ENCODE measurements around the gene MYO5B.
"Not testable (repeated sequence)": the region's sequence is repeated elsewhere in the genome, so short reads cannot be mapped to it uniquely, and the experiment has no call there.

Gene MYO5B

DNA sequence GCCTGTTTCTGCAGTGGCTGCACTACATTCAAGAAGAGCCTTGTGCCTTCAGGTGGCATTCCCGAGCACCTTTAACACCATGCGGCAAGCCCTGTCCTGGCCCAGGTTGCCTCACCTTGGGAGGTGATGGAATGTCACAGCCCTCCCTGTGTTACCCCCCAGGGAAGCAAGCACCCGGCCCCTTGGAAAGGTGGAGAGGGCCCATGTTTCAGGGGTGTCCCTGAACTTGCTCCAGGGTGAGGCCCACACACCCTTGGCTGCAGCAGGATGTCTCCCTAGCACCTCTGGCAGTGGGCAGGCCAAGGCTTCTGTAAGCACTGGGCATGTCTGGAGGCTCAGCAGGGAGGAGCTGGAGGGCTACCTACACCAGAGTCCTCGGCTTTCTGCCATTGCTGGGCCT lies 352.3 kb downstream of the MYO5B start:
- TF ChIP-seq, protein P1, sequence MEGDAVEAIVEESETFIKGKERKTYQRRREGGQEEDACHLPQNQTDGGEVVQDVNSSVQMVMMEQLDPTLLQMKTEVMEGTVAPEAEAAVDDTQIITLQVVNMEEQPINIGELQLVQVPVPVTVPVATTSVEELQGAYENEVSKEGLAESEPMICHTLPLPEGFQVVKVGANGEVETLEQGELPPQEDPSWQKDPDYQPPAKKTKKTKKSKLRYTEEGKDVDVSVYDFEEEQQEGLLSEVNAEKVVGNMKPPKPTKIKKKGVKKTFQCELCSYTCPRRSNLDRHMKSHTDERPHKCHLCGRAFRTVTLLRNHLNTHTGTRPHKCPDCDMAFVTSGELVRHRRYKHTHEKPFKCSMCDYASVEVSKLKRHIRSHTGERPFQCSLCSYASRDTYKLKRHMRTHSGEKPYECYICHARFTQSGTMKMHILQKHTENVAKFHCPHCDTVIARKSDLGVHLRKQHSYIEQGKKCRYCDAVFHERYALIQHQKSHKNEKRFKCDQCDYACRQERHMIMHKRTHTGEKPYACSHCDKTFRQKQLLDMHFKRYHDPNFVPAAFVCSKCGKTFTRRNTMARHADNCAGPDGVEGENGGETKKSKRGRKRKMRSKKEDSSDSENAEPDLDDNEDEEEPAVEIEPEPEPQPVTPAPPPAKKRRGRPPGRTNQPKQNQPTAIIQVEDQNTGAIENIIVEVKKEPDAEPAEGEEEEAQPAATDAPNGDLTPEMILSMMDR (IDR thresholded peaks at IDR 0.05; ENCODE audit: control insufficient read depth, insufficient read depth, low read depth, low read length, missing control alignments), result no peak
- DNase-seq (ENCODE audit: low read depth), result no peak
- H3K4me3 ChIP-seq (ENCODE audit: control insufficient read depth, low read depth, low read length), result no peak overlapping the region

DNA sequence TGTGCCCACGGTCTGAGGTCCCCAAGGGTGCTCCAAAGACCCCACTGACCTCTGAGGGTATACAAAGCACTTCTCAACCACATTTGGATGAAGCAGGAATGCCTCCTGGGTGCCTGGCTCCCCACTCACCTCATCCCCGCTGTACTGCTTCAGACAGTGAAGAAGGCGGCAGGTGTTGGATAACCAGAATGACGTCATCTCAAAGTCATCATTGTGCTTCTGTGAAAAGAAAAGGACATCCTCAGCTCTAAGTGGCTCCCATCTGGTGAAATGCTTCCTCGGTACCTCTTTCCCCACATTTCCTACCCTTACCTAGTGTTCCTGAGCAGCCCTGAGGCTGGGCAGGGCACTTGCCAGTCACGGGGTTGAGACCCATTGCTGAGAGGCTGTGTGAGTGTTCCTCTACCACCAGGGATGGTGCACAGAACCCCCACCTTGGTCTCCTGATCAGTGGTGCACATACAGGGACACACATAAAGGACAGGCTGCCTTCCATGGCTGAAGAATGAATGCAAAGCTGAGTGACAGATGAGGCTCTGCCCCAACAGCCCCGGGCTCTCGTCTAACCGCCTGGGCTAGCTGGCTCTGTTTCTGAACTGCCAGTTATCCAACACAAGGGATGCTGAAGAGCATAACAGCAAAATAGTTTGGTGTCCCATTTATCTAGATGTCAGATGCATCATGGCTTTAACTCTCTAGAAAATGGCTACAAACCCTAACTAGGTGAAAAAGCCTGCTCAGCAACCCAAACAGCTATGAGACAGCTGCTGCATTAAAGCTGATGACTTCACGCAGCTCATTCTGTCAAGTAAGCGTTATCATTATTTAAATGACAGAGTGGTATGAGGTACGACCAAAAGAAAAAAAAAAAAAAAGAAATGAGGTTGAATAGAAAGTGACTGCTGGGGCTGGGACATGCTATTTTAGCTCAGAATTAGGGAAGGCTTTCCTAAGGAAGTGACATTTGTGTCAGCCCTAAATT lies 353.4 kb downstream of the MYO5B start:
- no peak overlapping the region for H3K4me3 ChIP-seq (ENCODE audit: control insufficient read depth, low read depth, low read length)
- DNase-seq (ENCODE audit: low read depth), result no peak
- TF ChIP-seq, protein P1 (IDR thresholded peaks at IDR 0.05; ENCODE audit: control insufficient read depth, insufficient read depth, low read depth, low read length, missing control alignments), result no peak

DNA sequence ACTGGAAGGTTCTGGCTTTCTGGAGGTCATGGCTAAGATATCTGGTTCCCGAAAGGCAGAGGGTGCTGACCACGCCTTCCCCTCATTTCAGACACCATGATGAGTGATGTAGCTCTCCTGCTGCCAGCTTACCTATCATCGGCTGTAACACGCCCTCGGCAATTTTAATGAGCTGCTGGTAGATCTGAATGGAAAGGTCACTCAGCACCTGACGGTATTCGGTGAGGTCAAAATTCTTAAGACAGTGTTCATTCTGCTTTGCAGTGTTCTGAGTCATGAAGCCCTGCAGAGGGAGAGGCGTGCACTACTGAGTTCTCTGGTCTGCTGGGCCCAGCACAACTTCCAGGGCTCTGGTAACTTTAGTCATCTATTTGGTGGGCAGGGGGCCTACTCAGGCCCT lies 355.9 kb downstream of the MYO5B start:
- TF ChIP-seq, protein P1 (IDR thresholded peaks at IDR 0.05; ENCODE audit: control insufficient read depth, insufficient read depth, low read depth, low read length, missing control alignments), result no peak
- no peak for DNase-seq (ENCODE audit: low read depth)

DNA sequence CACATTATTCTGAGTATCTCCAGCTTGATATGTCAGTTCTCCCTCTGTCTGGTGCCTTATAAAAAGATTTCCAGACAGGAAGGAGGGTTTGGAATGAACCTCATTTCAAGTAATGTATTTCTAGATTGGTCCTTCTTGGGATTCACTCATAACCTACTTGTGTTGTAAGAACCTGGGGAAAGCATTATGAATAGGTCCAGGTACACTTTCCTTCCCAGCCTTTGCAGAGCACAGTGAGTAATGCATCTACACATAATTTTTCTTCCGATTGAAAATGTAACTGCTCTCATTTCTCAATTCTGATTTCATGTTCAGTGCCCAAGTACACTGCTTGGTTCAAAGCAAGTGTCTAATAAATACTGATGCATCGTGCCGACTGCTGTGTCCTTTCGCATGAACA lies 356.6 kb downstream of the MYO5B start:
- DNase-seq (ENCODE audit: low read depth), result no peak
- no peak overlapping the region for H3K4me3 ChIP-seq (ENCODE audit: control insufficient read depth, low read depth, low read length)
- TF ChIP-seq, protein P1 (IDR thresholded peaks at IDR 0.05; ENCODE audit: control insufficient read depth, insufficient read depth, low read depth, low read length, missing control alignments), result no peak

More for the DNA sequence above, 355.9 kb downstream of the MYO5B start:
- no peak overlapping the region for H3K4me3 ChIP-seq (ENCODE audit: control insufficient read depth, low read depth, low read length)

DNA sequence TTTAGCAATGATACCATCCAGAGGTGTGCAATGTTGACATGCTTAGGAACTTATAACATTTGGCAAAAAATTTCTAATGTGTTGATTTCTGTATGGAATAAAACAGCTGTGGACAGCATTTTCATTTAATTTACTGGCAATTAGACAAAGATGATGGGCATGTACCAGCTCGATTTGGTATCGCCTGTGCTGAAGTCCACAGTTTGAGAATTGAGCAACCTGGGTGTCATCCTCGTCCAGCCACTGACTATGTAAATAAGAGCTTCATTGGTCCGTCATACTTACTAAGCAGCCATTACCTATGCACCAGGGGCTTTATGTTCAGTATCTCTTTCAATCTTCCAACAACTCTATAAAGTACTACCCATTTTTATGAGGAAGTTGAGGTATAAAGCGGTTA lies 357.1 kb downstream of the MYO5B start:
- TF ChIP-seq, protein P1 (IDR thresholded peaks at IDR 0.05; ENCODE audit: control insufficient read depth, insufficient read depth, low read depth, low read length, missing control alignments), result no peak
- DNase-seq (ENCODE audit: low read depth), result no peak
- H3K4me3 ChIP-seq (ENCODE audit: control insufficient read depth, low read depth, low read length), result no peak overlapping the region

DNA sequence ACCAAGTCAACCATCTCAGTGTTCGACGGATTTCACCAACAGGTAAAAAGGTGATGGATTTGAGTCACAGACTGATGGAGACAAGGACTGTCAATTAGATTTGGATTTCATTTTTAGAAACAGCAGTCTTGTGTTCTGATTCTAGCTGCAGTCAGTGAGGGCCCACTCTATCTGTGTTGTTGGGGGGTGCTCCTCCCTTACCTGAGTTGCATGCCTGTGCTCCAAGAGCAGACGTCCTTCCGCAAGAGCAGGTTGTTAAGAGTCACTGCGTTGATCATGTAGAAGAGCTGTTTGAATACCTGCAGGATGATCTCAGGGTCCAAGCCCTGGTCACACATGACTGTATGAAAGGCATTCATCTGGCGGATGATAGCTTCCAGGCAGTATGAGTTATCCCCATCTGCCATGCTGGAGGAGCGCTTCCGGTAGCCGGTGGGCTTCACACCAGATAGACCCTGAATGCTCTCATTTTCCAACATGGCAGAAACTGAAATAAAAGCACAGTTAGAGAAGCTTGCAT lies 357.6 kb downstream of the MYO5B start:
- not testable (repeated sequence) for H3K4me3 ChIP-seq (ENCODE audit: control insufficient read depth, low read depth, low read length); DNase-seq (ENCODE audit: low read depth)

DNA sequence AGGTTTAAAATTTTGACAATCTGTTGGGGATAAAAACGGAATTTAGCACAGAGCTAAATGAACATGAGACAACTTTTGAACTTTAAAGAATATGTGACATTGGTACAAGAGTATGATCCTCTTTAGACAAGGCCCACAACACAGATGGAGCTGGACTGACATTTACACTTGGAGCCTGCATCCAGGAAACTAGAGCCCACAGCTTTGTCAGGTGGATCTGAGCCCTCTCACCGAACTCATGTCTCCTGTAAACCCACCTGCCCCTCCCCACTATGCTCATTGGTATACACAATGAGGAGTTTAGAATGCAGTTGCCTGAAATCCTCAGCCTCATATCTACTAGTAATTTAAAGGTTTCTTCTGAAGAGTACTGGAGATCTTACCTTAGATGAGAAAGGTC lies 359.5 kb downstream of the MYO5B start:
- DNase-seq (ENCODE audit: low read depth), result no peak
- no peak overlapping the region for H3K4me3 ChIP-seq (ENCODE audit: control insufficient read depth, low read depth, low read length)
- TF ChIP-seq, protein P1 (IDR thresholded peaks at IDR 0.05; ENCODE audit: control insufficient read depth, insufficient read depth, low read depth, low read length, missing control alignments), result no peak

Data from AG09309 (cell line).